HL-60 (cell line): ENCODE results near the gene CSMD2.

ENCODE experiments used
- POLR2AphosphoS5 ChIP-seq: IDR thresholded peaks from 2 replicates; pipeline ENCODE4 v1.6.1; 2012; ENCODE audit warnings: low read depth
- TF ChIP-seq, protein P1 (sequence below): IDR thresholded peaks from one replicate; pipeline ENCODE4 v1.5.1; 2011; ENCODE audit warnings: low read length, control low read depth, inconsistent platforms; ENCODE audit not compliant: insufficient read depth

- TF ChIP-seq POLR2AphosphoS5: no peak
- TF ChIP-seq, protein P1, sequence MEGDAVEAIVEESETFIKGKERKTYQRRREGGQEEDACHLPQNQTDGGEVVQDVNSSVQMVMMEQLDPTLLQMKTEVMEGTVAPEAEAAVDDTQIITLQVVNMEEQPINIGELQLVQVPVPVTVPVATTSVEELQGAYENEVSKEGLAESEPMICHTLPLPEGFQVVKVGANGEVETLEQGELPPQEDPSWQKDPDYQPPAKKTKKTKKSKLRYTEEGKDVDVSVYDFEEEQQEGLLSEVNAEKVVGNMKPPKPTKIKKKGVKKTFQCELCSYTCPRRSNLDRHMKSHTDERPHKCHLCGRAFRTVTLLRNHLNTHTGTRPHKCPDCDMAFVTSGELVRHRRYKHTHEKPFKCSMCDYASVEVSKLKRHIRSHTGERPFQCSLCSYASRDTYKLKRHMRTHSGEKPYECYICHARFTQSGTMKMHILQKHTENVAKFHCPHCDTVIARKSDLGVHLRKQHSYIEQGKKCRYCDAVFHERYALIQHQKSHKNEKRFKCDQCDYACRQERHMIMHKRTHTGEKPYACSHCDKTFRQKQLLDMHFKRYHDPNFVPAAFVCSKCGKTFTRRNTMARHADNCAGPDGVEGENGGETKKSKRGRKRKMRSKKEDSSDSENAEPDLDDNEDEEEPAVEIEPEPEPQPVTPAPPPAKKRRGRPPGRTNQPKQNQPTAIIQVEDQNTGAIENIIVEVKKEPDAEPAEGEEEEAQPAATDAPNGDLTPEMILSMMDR: no peak
Observed at GRCh38 chr1:33630686-33631085, 534.3 kb downstream of the CSMD2 start.
